ENCODE measurements around the gene ZDHHC1. TPM values are rescaled to one million over a fixed set of nuclear protein-coding genes. Genes with fewer than 3 reads are reported as not detected.
A peak's percentile ranks its signal among the peaks of the same experiment; 100 is the strongest.

The ZDHHC1 gene
- total and polyA plus RNA-seq, 2 of the 13 experiments (the other 11 are each of a cell fraction or from before 2014, with no cell fraction given): 0.51 to 1.1 TPM

- no peak for TF ChIP-seq NR0B2 (CRISPR knock-in tag; IDR thresholded peaks at IDR 0.05)
- no peak; the same call in 1 of the 2 replicates for TF ChIP-seq HIC2 (CRISPR knock-in tag; IDR thresholded peaks at IDR 0.05; ENCODE audit: low read depth)
- TF ChIP-seq HIVEP1 (CRISPR knock-in tag; IDR thresholded peaks at IDR 0.05): 0 out of 2 replicates have a peak, but pooled peaks have one; percentile 56
- TF ChIP-seq ZBTB40 (IDR thresholded peaks at IDR 0.05): no peak
- no peak for TF ChIP-seq ZBTB40 (CRISPR knock-in tag; IDR thresholded peaks at IDR 0.05)
- no peak for TF ChIP-seq AHDC1 (CRISPR knock-in tag; IDR thresholded peaks at IDR 0.05; ENCODE audit: borderline replicate concordance)
- no peak for TF ChIP-seq ZMYM3 (CRISPR knock-in tag; IDR thresholded peaks at IDR 0.05)
- TF ChIP-seq HCFC1 (IDR thresholded peaks at IDR 0.05; ENCODE audit: low read depth, low read length): no peak
- TF ChIP-seq ZMYM4 (CRISPR knock-in tag; IDR thresholded peaks at IDR 0.05): no peak; the same call in none of the 2 replicates
Measured at GRCh38 chr16:67430977-67431774, 14.9 kb upstream of the ZDHHC1 start, which contains the start of gene HSD11B2 (continued).

Data from HepG2 (cell line).